Esophagus squamous epithelium (tissue), 4 donors: ENCODE results near the gene DYNC2H1.

ENCODE experiments used
- CTCF ChIP-seq, 6 experiments: fragments of 450-650 bp in 4 of 6; fragments of 200-600 bp in 2 of 6; sonication (generic) in 2 of 6; IDR thresholded peaks; one replicate each; pipeline ENCODE4 v1.5.1; 2016 to 2019; ENCODE audit warnings: antibody characterized with exemption in 6 of 6, mild to moderate bottlenecking in 4 of 6, moderate library complexity in 4 of 6
- POLR2A ChIP-seq, 4 donors: fragments of 450-650 bp; IDR thresholded peaks; one replicate each; pipeline ENCODE4 v1.6.1; 2017; ENCODE audit warnings: antibody characterized with exemption in 4 of 4, mild to moderate bottlenecking in 4 of 4, moderate library complexity in 3 of 4

GRCh38 chr11:103167166-103167565 is 57.9 kb downstream of the DYNC2H1 start:
- TF ChIP-seq CTCF (IDR thresholded peaks at IDR 0.05), result no peak
- TF ChIP-seq POLR2A (IDR thresholded peaks at IDR 0.05), result no peak
